ENCODE data around the gene VWCE. TPM values are rescaled to one million over a fixed set of nuclear protein-coding genes. Genes with fewer than 3 reads are reported as not detected.

Gene VWCE
- total RNA-seq, 2 experiments from 2014 or later, result 6.6 TPM

DNA sequence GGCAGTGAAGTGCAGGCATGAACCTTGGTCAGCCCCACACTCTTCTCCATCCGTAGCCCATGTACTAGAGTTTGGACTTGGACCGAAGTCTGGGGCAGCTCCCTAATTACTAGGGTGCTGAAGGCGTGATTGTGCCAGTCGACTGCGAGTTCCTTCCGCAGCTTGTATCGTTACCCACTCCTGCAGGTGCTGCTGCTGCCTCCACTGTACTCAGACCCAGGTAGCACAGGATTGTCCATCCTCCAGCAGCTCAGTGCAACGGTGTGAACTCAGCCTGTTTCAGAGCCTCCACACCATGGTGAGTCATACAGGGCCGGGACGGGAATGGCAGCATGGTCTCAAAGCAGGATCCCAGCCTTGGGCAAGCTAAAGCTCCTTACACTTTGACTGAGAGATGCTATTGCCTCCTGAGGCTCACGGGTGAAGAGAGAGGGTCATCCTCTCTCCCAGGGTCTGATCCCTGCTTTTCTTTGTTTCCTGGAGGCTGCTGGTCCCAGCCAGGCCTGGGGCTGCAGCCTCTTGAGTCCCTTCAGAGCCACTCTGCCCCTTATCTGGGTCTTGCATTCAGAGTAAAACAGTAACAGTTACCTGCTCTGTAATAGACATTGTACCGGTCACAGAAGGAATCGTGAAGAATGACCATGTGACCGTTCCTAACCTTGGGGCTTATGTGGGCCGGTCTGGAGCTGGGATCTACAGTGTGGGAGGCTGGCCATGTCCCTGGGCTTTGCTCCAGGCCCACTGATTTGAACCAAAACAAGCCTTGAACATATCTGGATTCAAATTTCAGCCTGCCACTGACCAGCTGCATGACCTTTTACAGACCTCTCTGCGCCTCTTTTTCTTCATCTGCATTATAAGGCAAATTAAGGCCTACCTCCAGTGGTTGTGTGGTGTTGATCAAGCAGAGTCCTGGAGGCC lies 39.6 kb upstream of the VWCE start:
- H3K27me3 Mint-ChIP-seq (ENCODE audit: low read depth), result no peaks in the 10 kb centered on the region
- peaks cover 38% of the 10 kb centered on the region for H3K36me3 Mint-ChIP-seq (ENCODE audit: low read depth)
- DNase-seq, result no peak
- intact Hi-C loops (cut with micrococcal nuclease), result loop anchor here (10.0 kb wide), 1 partner anchor 310 kb away; no protein-coding TSS in a partner anchor
- peak overlapping the region; percentile 96 for H3K4me3 Mint-ChIP-seq
- no peaks in the 10 kb centered on the region for H3K9me3 Mint-ChIP-seq
- CTCF ChIA-PET, result interaction anchor here (1.0 to 9.2 kb wide), 10 partner anchors 20 to 234 kb away, joined by 4 to 243 read pairs (median 24); partner anchors contain the start of genes CYB561A3, TMEM138 and TMEM216
- H3K4me1 Mint-ChIP-seq (ENCODE audit: low read depth), result peaks cover 62% of the 10 kb centered on the region
- H3K27ac Mint-ChIP-seq, result peak overlapping the region; percentile 94

DNA sequence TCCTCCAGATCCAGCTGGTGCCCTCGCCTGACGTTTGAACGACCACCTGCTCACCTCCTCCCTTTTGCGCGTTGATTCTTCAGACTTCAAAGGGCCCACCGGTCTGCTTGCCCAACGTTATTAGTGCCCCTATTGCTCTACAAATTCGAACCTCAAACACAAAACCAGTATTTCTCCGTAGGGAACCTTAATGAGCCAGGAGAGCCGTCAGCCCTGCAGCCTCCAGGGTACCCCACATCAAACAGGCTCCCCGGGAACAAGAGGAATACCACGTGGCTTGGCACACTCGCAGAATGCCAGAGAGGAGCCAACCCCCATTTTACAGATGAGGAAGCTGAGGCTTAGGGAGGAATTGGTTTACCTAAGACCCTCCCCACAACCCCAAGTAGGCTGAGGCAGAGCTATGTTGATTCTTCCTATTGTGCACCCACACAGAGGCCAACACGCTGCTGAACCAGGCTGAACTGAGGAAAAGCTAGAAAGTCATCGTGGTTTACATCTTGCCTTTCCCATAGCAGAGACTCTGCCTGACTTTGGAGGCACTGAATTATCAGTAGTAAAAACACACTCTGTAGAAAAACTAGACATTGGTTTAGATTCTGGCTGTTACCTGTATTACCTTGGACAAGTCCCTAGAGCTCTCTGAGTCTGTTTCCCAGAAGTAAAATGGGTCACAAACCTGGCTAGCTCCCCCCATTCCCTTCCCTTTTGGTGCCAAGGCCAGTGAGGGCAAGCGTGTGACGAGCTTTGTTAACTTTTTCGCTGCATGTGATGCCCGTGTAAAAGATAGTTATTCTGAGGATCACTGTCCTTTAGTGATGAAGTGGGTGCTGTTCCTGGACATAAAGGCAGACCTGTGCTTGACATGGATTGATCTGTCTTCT lies 38.7 kb upstream of the VWCE start:
- no peaks in the 10 kb centered on the region for H3K27me3 Mint-ChIP-seq (ENCODE audit: low read depth)
- DNase-seq, result no peak
- intact Hi-C loops (cut with micrococcal nuclease), result loop anchor here (1.0 to 10.0 kb wide), 6 partner anchors 29 to 419 kb away; partner anchors contain the start of genes SDHAF2, TMEM109, TMEM138 and VPS37C
- peaks cover 68% of the 10 kb centered on the region for H3K4me1 Mint-ChIP-seq (ENCODE audit: low read depth)
- H3K36me3 Mint-ChIP-seq (ENCODE audit: low read depth), result peaks cover 42% of the 10 kb centered on the region
- H3K4me3 Mint-ChIP-seq, result peak overlapping the region; percentile 96
- no peaks in the 10 kb centered on the region for H3K9me3 Mint-ChIP-seq
- CTCF ChIA-PET, result interaction anchor here (1.0 to 9.2 kb wide), 8 partner anchors 22 to 235 kb away, joined by 4 to 243 read pairs (median 8); partner anchors contain the start of genes CYB561A3, TMEM138 and TMEM216
- peak overlapping the region; percentile 94 for H3K27ac Mint-ChIP-seq

GRCh38 chr11:61332797-61333549 lies 37.9 kb upstream of the VWCE start, which contains the start of the genes DDB1 and TKFC:
TSS of gene DDB1 (minus strand) at chr11:61333105. CDS start at chr11:61332968, 137 bp downstream.
TSS of gene TKFC (plus strand) at chr11:61333228. CDS start at chr11:61334729, 1,501 bp downstream.
- Mint-ChIP-seq H3K36me3 (ENCODE audit: low read depth) (peaks cover 41% of the 10 kb centered on the region), H3K27ac (peak within 1 kb of the TSS; percentile 94), H3K27me3 (ENCODE audit: low read depth) (no peaks in the 10 kb centered on the region), H3K4me1 (ENCODE audit: low read depth) (peaks cover 73% of the 10 kb centered on the region), H3K9me3 (no peaks in the 10 kb centered on the region), H3K4me3 (peak within 1 kb of the TSS; percentile 96)
- intact Hi-C loops (cut with micrococcal nuclease), result loop anchor here (1.0 to 10.0 kb wide), 6 partner anchors 29 to 418 kb away; partner anchors contain the start of genes SDHAF2, TMEM109, TMEM138 and VPS37C
- DNase-seq, result peak; percentile 98
- CTCF ChIA-PET, result interaction anchor here (1.1 to 9.2 kb wide), 6 partner anchors 28 to 236 kb away, joined by 4 to 243 read pairs (median 24); partner anchors contain the start of genes CYB561A3, TMEM138 and TMEM216

DNA sequence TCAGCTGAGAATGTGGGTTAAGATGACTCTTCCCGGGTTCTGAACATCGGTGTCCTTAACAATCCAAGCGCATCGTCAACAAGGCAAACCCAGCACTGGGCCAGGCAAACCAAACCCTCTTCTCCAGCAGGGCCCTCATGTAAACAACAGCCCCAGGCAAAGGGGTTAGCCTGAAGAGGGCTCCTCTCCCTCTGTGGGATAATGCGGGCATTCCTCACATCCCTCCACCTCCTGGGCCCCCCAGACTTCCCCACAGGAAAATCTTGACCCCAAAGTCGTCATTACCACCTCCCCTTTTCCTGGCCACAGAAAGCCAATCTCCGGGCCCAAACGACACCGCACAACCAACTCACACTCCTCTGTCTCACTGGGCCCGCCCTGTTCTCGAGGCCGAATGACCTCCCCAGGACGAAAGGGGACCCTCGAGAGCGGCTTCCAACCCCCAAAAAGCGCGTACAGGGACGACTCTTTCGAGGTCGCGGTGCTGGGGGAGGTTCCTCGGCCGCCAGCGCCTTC lies 37.2 kb upstream of the VWCE start:
- no peaks in the 10 kb centered on the region for H3K9me3 Mint-ChIP-seq
- intact Hi-C loops (cut with micrococcal nuclease), result loop anchor here (2.0 to 10.0 kb wide), 3 partner anchors 38 to 418 kb away; partner anchors contain the start of genes TMEM109 and VWCE
- H3K4me1 Mint-ChIP-seq (ENCODE audit: low read depth), result peaks cover 79% of the 10 kb centered on the region
- peak overlapping the region; percentile 84 for H3K27ac Mint-ChIP-seq
- peaks cover 45% of the 10 kb centered on the region for H3K36me3 Mint-ChIP-seq (ENCODE audit: low read depth)
- peak; percentile 10 for DNase-seq
- no peaks in the 10 kb centered on the region for H3K27me3 Mint-ChIP-seq (ENCODE audit: low read depth)
- CTCF ChIA-PET, result interaction anchor here (0.6 to 1.7 kb wide), 3 partner anchors 53 to 616 kb away, joined by 3 to 12 read pairs (median 3); no protein-coding TSS in a partner anchor
- H3K4me3 Mint-ChIP-seq, result peak overlapping the region; percentile 96

DNA sequence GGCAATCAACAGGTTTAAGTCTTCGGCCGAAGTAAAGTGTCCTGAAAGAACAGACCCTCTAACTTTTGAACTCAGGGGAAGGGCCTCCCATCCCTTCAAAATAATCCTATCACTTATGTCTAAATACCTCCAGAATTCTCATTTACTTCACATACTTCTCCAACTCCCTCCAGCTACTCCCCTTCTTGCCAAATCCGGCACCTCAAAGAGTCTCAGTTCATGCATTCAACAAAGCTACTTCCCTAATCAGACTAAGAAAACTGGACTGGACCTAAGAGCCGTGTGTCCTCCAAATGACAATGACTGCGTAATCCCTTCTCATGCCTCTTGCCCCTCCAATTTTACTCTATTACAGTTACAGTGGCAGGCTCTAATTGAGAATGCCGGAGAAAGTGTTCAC lies 36.5 kb upstream of the VWCE start:
- DNase-seq, result no peak
- intact Hi-C loops (cut with micrococcal nuclease), result loop anchor here (2.0 to 10.0 kb wide), 3 partner anchors 37 to 417 kb away; partner anchors contain the start of genes TMEM109 and VWCE
- peaks cover 74% of the 10 kb centered on the region for H3K4me1 Mint-ChIP-seq (ENCODE audit: low read depth)
- CTCF ChIA-PET, result interaction anchor here (0.6 to 1.7 kb wide), 3 partner anchors 54 to 617 kb away, joined by 3 to 12 read pairs (median 3); no protein-coding TSS in a partner anchor
- H3K4me3 Mint-ChIP-seq, result peak overlapping the region; percentile 96
- H3K36me3 Mint-ChIP-seq (ENCODE audit: low read depth), result peaks cover 43% of the 10 kb centered on the region
- no peaks in the 10 kb centered on the region for H3K27me3 Mint-ChIP-seq (ENCODE audit: low read depth)
- H3K27ac Mint-ChIP-seq, result peak overlapping the region; percentile 84
- H3K9me3 Mint-ChIP-seq, result no peaks in the 10 kb centered on the region

DNA sequence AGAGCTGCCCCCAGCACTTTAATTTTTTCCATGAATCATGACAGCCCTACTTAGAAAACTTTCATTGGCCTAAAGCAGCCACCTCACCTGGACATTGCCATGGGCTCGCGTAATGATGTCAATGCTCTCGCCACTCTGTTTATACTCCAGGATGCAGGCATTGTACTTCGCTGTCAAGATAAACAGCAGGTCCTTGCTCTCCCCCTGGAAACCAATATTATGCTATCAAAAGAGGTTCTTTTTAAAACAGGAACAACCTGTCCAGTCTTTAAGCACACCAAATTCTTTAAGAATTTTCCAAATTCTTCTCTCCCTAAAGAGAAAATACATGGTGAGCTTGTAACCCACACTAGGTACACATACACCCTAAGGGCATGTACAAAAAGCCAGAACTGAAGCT lies 34.8 kb upstream of the VWCE start:
- Mint-ChIP-seq H3K4me3 (no peak overlapping the region), H3K27me3 (ENCODE audit: low read depth) (no peaks in the 10 kb centered on the region), H3K27ac (no peak overlapping the region), H3K4me1 (ENCODE audit: low read depth) (peaks cover 58% of the 10 kb centered on the region), H3K36me3 (ENCODE audit: low read depth) (peaks cover 52% of the 10 kb centered on the region), H3K9me3 (no peaks in the 10 kb centered on the region)
- no peak for DNase-seq
- intact Hi-C loops (cut with micrococcal nuclease), result loop anchor here (10.0 kb wide), 1 partner anchor 305 kb away; no protein-coding TSS in a partner anchor
- CTCF ChIA-PET, result no interaction called here

DNA sequence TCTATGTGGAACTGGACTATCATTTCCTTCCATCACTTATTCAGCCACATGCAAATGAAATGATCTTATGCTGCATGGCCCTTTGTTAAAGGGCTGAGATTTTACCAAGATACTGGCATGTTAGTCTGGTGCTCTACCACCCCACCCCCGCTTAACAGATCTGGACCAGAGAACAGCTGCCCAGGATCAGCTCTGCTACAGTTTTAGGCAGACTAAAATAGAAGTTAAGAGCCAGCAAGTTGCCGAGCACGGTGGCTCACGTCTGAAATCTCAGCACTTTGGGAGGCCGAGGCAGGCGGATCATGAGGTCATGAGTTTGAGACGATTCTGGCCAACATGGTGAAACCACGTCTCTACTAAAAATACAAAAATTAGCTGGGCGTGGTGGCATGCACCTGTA lies 33.2 kb upstream of the VWCE start:
- no peak overlapping the region for H3K27ac Mint-ChIP-seq
- H3K4me3 Mint-ChIP-seq, result no peak overlapping the region
- CTCF ChIA-PET, result interaction anchor here (1.8 to 2.7 kb wide), 2 partner anchors 8 to 57 kb away, joined by 10 to 14 read pairs; no protein-coding TSS in a partner anchor
- peaks cover 44% of the 10 kb centered on the region for H3K4me1 Mint-ChIP-seq (ENCODE audit: low read depth)
- intact Hi-C loops (cut with micrococcal nuclease), result no loop called here
- H3K9me3 Mint-ChIP-seq, result no peaks in the 10 kb centered on the region
- DNase-seq, result no peak
- peaks cover 61% of the 10 kb centered on the region for H3K36me3 Mint-ChIP-seq (ENCODE audit: low read depth)
- no peaks in the 10 kb centered on the region for H3K27me3 Mint-ChIP-seq (ENCODE audit: low read depth)

DNA sequence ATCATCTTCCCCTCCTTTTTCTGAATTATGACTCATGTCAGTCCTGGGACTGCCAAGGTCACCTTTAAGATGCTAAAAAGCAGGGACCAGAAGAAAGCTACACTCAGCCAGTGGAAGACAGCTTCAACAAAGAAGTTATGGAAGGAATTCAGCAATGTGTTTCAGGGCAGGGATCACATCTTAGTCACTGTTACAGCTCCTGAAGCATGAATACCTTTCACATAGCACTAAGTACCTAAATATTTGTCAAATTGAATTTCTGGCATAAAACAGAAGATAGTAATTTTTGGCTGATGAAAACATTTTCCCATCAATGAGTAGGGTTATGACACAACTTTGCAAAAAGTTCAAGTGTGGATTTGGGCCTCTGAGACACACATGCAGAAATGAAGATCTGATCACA lies 32.6 kb upstream of the VWCE start:
- Mint-ChIP-seq H3K4me1 (ENCODE audit: low read depth) (peaks cover 44% of the 10 kb centered on the region), H3K27me3 (ENCODE audit: low read depth) (no peaks in the 10 kb centered on the region), H3K9me3 (no peaks in the 10 kb centered on the region), H3K27ac (no peak overlapping the region), H3K36me3 (ENCODE audit: low read depth) (peaks cover 64% of the 10 kb centered on the region), H3K4me3 (no peak overlapping the region)
- DNase-seq, result no peak
- intact Hi-C loops (cut with micrococcal nuclease), result no loop called here
- CTCF ChIA-PET, result interaction anchor here (0.6 to 2.7 kb wide), 5 partner anchors 8 to 120 kb away, joined by 3 to 14 read pairs (median 5); no protein-coding TSS in a partner anchor

- CTCF ChIA-PET, result interaction anchor here (0.8 to 1.0 kb wide), 2 partner anchors 10 to 71 kb away, joined by 3 read pairs; no protein-coding TSS in a partner anchor
These were observed 30.7 kb upstream of the VWCE start for GRCh38 chr11:61325649-61326414.

GRCh38 chr11:61315260-61315659 lies 20.1 kb upstream of the VWCE start:
- Mint-ChIP-seq H3K4me3 (no peak overlapping the region), H3K9me3 (no peaks in the 10 kb centered on the region), H3K4me1 (ENCODE audit: low read depth) (no peaks in the 10 kb centered on the region), H3K27ac (no peak overlapping the region), H3K27me3 (ENCODE audit: low read depth) (no peaks in the 10 kb centered on the region), H3K36me3 (ENCODE audit: low read depth) (peaks cover 40% of the 10 kb centered on the region)
- intact Hi-C loops (cut with micrococcal nuclease), result no loop called here
- CTCF ChIA-PET, result interaction anchor here (0.6 kb wide), 1 partner anchor 94 kb away, joined by 3 read pairs; no protein-coding TSS in a partner anchor
- DNase-seq, result no peak

More at GRCh38 chr11:61325649-61326414, 30.7 kb upstream of the VWCE start:
- Mint-ChIP-seq H3K36me3 (ENCODE audit: low read depth) (peaks cover 62% of the 10 kb centered on the region), H3K9me3 (no peaks in the 10 kb centered on the region), H3K4me1 (ENCODE audit: low read depth) (peaks cover 27% of the 10 kb centered on the region), H3K27ac (no peak overlapping the region), H3K27me3 (ENCODE audit: low read depth) (no peaks in the 10 kb centered on the region), H3K4me3 (no peak overlapping the region)
- intact Hi-C loops (cut with micrococcal nuclease), result no loop called here
- no peak for DNase-seq

Measured in activated naive CD4-positive, alpha-beta T cell treated with anti-CD3 and anti-CD28 coated beads for 36 hours (primary cell).